Endometrial microvascular endothelial cells (primary cell): ENCODE results near the gene GLT1D1. TPM values are rescaled to one million over a fixed set of nuclear protein-coding genes. Genes with fewer than 3 reads are reported as not detected.

ENCODE experiments used
- in situ Hi-C: cut with HindIII; loops from 2 replicates; pipeline ENCODE4 v1.10.0; 2017; ENCODE audit warnings: low sequenced_read_pairs, low pct_unique_long_range_greater_than_20kb; ENCODE audit errors: inconsistent ontology term
- total RNA-seq: library from RNA; depleted of rRNA; stranded (reverse); fragments of >200 nt; gene quantifications from one replicate; pipeline ENCODE4 v1.2.3, GENCODE V29; 2015; ENCODE audit errors: inconsistent ontology term

The GLT1D1 gene
- total RNA-seq, 1 donor from 2014 or later: not detected

DNA sequence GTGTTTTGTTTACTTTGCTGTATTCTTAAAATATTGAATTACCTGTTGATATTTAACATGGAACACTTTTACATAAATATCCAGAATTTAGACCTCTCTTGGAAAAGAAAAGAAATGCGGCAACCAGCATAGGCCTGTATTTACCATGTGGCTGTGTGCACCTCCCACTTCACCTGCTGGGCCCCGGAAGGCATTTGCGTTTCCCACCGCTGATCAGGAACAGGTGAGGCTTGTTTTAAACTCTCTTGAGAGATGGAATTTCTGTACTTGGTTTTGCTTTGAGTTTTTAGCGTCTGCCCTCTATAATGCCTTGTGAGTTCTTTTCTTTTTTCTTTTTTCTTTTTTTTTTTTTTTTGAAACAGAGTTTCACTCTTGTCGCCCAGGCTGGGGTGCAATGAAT, 124.2 kb downstream of the GLT1D1 start:
- in situ Hi-C loops: no loop called here

DNA sequence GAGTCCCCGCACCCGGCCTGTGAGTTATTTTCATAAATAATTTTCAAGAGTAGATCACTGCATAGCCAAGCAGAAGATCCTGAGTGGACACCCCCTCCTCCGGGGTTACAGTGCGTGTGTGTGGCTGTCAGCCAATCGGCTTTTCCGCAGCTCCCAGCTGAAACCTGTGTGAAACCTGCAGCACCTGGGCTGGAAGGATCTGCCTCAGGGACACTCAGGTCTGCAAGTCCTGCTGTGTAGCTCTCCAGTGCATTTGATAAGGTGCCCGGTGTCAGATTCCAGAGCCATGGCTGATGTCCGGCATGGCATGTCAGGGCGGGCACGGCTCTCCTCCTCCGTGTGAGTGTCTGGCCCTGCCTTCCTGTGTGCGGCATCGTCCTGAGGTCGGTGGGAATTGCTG, 124.8 kb downstream of the GLT1D1 start:
- in situ Hi-C loops: no loop called here

DNA sequence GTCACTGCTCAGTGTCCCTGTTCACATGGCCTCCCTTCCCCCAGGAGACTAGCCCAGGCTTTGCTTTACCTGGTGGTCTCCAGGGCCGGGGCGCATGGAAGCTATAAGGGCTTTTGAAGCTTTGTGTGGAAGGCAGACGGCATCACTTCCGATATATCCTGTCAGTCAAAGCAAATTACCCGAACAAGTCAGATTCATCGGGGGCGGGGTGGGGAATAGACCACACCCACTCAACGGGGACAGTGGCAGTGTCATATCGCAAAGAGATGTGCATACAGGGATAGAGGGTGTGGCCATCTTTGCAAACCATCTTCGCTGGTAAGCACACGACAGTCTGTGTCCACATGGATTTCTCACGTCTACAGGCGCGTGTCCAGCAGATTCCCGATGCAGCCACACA, 127.3 kb downstream of the GLT1D1 start:
- in situ Hi-C loops: no loop called here

DNA sequence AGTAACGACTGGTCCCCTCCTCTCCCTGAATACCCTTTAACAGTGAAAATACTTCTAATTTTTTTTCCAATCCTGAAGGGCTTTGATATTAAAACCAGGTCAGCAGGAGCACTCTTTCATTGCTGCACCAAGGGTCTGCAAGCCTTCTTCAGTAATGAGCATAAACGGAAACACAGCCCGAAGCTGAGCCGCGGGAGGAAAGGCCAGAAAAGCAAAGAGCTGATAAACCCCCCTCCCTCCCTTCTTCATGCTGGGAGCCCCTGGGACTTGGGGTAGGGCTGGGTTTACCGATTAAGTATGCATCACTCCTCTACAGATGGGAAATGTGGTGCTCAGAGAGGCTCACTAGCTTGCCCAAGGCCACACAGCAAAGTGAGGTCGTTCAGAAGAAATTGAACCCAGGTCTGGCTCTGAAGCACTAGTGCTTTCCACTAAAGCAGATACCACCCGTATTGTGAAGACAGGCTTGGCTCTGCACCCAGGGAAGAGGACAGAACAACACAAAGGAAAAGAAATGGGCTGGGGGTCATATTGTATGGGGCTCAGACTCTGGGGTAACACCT, 128.8 kb downstream of the GLT1D1 start:
- in situ Hi-C loops: no loop called here

DNA sequence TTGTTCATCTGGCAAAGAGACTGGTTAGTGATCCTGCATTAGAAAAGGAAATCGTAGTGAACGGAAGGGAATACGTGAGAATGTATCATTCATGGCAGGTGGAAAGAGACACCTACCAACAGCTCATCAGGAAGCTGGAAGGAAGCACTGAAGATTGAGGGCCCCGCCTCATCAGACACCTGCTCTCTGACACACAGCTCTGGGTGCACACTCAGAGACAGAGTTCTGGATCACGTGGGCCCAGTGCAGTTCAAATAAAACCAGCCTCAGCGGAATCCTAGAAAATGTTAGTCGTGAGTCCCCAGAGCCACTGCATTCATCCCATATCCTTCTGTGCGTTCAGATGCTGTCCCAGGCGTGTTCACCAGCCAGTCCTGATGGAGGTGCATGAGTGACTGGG, 129.7 kb downstream of the GLT1D1 start:
- in situ Hi-C loops: no loop called here

DNA sequence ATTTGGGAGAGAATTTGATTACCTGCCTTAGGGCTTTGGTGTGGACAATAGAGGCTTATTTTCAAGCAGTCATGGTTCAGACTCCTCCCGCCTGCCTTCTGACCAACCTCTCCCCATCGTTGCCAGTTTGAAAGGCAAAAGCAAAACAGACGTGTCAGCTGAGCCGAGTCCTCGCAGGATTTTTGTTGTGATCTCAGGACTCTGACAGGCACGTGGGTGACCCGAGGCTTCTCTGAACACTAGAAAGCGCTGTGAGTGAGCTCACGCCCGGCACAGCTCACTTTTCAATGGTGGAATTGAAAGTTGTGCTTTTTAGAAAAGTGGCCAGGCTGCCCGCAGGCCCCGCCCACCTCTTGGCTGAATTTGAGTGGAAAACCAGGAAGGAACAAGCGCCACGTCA, 130.1 kb downstream of the GLT1D1 start:
- in situ Hi-C loops: no loop called here

DNA sequence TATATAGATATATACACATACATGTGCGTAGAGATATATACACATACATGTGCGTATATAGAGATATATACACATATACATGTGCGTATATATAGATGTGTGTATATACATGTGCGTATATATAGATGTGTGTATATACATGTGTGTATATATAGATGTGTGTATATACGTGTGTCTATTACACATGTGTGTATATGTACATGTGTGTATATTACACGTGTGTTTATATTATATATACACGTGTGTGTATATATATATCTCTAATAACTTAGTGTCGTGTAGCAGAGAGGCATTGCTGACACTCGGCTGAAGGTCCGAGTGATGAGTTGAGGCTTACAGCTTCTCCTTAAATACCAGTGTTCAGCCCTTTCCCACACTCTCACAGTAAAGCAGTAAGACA, 133.7 kb downstream of the GLT1D1 start:
- in situ Hi-C loops: no loop called here

DNA sequence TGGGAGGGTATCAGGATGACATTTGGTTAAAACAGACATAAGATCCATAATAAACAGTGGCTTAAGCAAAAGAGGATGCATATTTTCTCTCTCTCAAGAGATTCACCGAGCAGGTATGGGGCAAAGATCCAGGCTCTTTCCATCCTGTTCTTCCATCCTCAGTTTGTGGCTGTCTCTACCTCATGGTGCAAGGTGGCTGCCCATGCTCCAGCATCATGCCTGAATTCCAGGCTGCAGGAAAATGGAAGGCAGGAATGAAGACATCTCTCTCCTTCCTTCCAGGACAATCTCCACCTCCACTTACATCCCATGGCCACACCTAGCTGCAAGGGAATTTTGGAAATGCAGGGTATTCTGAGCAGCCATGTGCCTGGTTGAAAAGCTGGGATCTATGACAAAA, 136.0 kb downstream of the GLT1D1 start:
- in situ Hi-C loops: no loop called here

DNA sequence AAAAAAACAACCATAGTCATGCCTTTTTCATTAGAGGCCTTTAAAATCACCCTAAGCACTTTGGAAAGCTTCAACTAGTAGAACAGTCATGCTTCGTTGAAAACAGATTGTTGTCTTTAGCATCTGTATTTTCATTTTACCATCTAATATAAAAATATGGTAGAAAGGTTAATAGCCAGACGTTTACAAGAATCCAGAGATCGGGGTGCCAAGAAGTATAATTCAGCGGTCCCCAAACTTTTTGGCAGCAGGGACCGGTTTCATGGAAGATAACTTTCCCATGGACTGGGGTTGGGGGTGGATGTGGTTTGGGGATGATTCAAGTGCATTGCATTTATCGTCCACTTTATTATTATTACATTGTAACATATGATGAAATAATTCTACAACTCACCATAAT, 138.4 kb downstream of the GLT1D1 start:
- in situ Hi-C loops: no loop called here

DNA sequence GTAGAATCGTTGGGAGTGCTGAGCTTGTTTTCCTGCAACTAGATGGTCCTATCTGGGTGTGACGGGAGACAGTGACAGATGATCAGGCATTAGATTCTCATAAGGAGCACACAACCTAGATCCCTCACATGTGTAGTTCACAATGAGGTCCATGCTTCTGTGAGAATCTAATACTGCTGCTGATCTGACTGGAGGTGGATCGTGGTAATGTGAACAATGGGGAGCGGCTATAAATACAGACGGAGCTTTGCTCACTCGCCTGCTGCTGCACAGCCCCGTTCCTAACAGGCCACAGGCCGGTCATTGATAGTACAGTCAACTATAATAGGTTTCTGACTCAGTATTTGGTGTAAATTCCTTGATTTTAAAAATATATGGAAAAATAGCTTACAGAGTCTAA, 138.8 kb downstream of the GLT1D1 start:
- in situ Hi-C loops: no loop called here

DNA sequence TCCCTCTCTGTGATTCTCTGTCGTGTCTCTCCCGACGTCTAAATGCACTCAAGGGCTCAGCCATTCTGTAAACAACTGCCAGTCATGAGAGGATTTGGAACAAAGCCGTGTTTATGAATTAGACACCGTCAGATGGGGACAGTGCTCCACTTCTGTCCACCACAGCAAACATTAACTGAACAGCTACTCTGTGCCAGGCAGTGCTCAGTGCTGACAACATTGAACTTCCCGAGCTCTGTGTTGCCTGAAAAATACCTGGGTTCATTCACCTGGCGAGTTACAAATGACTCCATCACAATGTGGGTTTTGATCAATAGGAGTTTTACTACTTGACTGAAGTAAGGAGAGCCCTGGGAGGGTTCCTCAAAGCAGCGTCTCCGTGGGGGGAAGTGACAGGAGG, 139.3 kb downstream of the GLT1D1 start:
- in situ Hi-C loops: no loop called here

DNA sequence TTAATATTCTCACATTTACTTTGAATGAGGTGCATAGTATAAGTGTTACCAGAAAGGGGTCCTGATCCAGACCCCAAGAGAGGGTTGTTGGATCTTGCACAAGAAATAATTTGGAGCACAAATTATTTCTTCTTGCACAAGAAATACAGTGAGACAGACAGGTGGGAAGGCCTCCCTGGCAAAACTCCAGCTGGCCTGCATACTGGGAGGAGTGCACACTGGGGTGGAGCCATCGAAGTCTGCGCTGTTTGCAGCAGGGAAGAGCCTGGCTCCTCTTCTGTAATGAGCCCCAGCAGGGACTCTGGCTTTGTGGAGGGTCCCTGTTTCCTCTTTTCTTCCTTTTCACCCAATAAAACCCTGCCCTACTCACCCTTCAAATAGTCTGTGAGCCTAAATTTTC, 141.6 kb downstream of the GLT1D1 start:
- in situ Hi-C loops: no loop called here

DNA sequence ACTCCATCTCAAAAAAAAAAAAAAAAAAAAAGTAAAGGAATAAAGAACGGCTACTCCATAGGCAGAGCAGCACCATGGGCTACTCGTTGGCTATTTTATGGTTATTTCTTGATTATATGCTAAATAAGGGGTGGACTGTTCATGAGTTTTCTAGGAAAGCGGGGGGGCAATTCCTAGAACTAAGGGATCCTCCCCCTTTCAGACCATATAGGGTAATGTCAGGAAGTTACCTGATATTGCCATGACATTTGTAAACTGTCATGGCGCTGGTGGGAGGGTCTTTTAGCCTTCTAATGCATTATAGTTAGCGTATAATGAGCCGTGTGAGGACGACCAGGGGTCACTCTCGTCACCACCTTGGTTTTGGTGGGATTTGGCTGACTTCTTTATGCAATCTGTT, 142.3 kb downstream of the GLT1D1 start:
- in situ Hi-C loops: no loop called here

DNA sequence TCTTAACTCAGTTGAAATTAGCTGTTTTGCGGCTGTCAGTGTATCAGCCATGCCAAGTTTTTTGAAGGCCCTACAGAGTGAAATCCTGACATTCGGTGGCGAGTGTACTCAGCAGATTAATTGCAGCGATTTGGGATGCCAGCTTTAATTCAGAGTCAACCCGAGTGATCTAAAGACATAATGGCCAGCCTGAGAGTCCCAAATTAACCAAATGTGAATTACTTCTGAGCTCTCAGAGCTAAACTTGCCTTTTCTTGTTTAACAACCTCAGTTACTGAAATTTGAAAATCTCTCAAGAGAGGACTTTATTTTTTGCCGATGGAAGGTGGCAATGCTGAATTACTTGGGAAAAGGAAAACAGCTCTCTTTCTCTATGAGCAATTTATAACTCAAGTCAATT, 148.5 kb downstream of the GLT1D1 start:
- in situ Hi-C loops: no loop called here

DNA sequence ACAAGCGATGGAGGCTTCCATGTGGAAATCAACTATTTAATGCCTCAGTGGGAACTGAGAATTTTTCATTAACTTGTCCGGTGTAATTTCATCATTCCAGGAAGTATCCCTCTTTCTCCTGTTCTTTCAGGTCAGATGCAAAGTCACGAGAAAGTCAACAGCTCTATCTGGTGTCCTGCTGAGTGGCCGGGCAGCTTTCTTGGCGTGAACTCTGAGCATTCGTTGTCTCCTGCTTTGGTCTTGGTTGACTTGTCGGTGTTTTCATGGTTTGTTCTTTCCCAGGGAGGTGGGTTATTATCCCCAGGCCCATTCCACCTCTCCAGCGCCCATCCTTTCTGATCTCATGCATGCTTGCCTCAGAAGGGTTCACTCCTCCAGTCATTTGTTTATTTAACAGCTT, 149.1 kb downstream of the GLT1D1 start:
- in situ Hi-C loops: no loop called here

DNA sequence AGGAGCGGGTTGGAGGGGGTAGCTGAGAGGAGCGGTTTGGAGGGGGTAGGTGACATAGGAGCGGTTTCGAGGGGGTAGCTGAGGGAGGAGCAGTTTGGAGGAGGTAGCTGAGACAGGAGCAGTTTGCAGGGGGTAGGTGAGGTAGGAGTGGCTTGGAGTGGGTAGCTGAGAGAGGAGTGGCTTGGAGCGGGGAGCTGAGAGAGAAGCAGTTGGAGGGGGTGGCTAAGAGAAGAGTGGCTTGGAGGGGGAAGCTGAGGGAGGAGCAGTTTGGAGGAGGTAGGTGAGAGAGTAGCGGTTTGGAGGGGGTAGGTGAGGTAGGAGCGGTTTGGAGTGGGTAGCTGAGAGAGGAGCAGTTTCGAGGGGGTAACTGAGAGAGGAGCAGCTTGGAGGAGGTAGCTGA, 152.1 kb downstream of the GLT1D1 start:
- in situ Hi-C loops: no loop called here

DNA sequence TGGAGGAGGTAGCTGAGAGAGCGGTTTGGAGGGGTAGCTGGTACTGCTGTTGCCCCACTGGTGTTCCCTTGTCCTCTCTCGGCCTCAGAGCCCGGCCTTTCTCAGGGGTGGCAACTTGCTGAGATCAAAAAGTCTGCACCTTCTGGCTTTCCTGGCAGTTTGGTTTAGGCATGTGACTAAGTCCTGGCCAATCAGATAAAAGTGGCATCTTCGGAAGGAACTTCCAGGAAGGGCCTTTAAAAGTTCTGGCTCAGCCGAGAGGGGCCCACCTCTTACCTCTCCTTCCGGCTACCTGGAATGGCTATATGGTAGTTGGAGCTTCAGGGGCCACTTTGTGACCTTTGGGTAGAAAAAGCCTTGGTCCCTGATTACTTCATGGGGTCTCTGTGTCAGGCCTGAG, 152.6 kb downstream of the GLT1D1 start:
- in situ Hi-C loops: no loop called here

DNA sequence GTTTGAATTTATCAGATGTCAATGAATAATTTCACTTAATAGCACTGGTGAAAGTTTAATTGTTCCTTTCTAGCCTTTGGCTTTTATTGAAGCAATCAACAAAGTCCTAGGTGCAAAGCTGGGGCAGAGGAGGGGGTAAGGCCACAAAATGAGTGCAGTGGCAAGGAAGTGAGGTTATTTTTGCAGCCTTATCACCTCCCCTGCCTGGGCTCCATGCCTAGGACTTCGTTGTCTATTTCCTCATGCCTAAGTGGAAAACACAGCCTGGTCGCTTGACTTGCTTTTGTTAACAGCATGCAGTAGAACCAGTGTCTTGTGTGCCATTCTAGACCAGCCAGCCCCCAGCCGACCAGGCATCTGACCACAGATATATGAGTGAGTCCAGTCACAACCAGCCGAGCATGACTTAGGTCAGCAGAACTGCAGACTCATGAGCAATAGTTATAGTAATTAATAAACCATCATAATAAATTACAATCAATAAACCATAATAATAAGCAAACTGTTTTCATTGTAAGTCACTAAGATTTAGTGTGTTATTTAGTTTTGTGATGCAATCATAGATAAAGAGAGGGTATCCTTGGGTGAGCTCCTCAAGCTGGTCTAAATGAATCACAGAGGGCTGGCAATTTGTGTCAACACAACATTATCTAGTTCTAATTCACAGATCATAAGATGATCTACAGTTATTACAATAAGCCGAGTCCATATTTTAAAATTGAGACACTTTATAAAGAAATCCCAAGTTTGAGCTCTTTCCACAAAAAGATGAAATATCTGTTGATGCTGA, 156.8 kb downstream of the GLT1D1 start:
- in situ Hi-C loops: no loop called here

DNA sequence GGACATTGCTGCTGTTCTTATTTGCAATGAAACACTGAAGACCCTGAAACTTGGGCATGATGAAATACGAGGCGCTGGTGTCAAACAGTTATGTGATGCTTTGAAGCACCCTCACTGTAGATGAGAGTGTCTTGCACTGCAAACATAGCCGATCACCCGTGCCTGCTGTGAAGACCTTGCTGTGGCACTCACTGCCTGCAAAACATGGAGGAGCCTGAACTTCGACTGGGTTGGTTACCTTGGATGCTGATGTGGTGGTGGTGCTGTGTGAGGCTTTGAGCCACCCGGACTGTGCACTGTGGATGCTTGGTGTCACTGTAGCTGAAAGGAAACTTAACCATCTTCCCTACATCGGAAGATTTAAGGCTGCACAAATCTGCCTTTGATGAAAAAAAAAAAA, 162.9 kb downstream of the GLT1D1 start:
- in situ Hi-C loops: no loop called here

DNA sequence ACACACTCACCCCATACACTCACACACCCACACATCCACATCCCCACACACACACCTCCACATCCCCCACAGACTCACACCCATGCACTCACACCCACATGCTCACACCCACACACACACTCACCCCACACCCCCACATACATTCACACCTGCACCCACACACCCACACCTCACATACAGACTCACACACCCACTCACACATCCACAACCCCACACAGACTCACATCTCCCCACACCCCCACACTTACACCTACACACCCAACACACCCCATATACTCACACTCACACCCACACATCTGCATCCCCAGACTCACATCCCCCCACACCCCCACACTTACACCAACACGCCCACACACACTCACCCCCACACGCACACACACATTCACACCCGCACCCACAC, 171.8 kb downstream of the GLT1D1 start:
- in situ Hi-C loops: no loop called here

DNA sequence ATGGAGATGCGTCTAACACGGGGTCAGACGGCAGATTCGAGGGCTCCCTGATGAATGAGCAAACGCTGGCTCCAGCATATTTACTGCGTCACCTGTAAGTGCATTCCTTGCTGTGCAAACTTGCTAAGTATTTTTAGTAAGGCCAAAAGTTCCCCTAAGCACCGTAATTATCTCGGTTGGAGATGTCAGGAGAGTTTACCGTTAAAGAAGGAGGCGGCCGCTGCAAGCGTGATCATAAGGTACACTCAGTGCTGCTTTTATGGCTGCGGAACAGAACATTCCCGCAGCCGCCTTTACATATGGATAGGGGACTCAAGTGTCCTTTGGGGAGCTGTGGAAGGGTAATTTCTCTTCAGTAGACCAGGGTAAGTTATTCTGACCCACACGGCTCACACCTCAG, 175.6 kb downstream of the GLT1D1 start:
- in situ Hi-C loops: no loop called here
